Measurements from ENCODE around the gene CACNB3. TPM values are rescaled to one million over a fixed set of nuclear protein-coding genes. Genes with fewer than 3 reads are reported as not detected.

Gene CACNB3
- total RNA-seq, 2 donors from 2014 or later, result 40.6 to 59.9 TPM

DNA sequence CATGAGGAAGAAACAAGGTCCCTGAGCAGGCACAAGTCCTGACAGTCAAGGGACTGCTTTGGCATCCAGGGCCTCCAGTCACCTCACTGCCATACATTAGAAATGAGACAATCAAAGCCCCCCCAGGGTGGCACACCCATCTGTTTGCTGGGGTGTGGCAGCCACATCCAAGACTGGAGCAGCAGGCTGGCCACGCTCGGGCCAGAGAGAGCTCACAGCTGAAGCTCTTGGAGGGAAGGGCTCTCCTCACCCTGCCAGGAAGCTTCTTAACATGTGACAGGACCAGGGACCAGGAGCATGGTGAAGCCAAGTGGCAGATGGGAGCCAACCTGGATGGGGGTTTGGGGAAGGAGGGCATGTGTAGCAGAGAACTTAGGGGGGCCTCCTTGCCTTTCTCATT, 10.0 kb downstream of the CACNB3 start:
- no peak overlapping the region for H3K9ac ChIP-seq (ENCODE audit: extremely low read depth, low read length, poor library complexity, severe bottlenecking)
- no peak for DNase-seq
- no peaks in the 10 kb centered on the region for H3K4me1 ChIP-seq (ENCODE audit: control insufficient read depth, insufficient read depth, low read length)
- no peaks in the 10 kb centered on the region for H3K4me1 Mint-ChIP-seq
- no peak overlapping the region for H3K4me3 ChIP-seq (ENCODE audit: low read length)
- H3K36me3 ChIP-seq (ENCODE audit: control insufficient read depth, insufficient read depth, low read length), result peaks cover 70% of the 10 kb centered on the region
- TF ChIP-seq, protein P1, sequence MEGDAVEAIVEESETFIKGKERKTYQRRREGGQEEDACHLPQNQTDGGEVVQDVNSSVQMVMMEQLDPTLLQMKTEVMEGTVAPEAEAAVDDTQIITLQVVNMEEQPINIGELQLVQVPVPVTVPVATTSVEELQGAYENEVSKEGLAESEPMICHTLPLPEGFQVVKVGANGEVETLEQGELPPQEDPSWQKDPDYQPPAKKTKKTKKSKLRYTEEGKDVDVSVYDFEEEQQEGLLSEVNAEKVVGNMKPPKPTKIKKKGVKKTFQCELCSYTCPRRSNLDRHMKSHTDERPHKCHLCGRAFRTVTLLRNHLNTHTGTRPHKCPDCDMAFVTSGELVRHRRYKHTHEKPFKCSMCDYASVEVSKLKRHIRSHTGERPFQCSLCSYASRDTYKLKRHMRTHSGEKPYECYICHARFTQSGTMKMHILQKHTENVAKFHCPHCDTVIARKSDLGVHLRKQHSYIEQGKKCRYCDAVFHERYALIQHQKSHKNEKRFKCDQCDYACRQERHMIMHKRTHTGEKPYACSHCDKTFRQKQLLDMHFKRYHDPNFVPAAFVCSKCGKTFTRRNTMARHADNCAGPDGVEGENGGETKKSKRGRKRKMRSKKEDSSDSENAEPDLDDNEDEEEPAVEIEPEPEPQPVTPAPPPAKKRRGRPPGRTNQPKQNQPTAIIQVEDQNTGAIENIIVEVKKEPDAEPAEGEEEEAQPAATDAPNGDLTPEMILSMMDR (conservative IDR thresholded peaks at IDR 0.05), result no peak
- peaks cover 2% of the 10 kb centered on the region for H3K27me3 Mint-ChIP-seq (ENCODE audit: insufficient read depth)
- H3K4me3 Mint-ChIP-seq, result no peak overlapping the region
- no peaks in the 10 kb centered on the region for H3K9me3 Mint-ChIP-seq
- 90 to 100% methylated on average over 2 of the region's 2 CpGs for WGBS, 2 experiments (ENCODE audit: insufficient coverage in 1 of 2, insufficient read length in 1 of 2)
- no peaks in the 10 kb centered on the region for H3K27me3 ChIP-seq (ENCODE audit: control insufficient read depth, insufficient read depth, low read length, poor library complexity, severe bottlenecking)
- H3K27ac Mint-ChIP-seq, result no peak overlapping the region
- peaks cover 69% of the 10 kb centered on the region for H3K36me3 Mint-ChIP-seq (ENCODE audit: low read depth)
- H3K27ac ChIP-seq (ENCODE audit: low read depth, low read length), result no peak overlapping the region
- no peaks in the 10 kb centered on the region for H3K9me3 ChIP-seq (ENCODE audit: control insufficient read depth, low read length)

DNA sequence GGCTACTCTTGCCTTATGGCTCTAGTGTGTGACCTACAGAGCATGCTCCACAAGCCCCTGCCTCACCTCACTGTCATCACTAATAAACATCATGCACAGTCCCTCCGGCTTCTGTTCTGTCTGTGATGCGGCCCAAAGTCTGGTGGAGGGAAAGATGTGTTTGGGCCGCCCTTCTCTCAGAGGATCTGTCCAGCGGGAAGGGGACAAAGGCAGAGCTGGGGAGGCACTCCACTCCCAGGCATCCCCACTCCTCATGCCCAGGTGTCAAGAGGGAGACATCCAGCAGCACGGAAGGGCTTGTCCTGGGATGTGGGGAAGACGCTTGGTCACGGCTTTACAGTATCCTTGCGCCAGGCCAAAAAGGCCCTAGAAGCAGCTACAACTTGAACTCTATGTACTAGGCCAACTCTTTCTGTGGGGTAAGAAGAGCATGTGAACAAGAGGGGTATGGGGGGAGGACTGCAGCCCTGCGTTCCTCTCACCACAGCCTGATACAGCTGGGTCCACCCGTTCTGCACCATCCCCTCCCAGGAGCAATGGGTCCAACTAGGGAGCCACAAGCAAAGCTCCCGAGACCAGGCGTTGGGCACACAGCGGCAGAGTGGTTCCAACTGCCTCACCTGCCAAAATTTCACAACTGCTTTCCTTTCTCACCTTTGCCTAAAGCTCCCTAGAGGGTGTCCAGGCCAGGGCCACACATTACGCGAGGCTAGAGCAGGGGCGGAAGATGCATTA, 10.7 kb downstream of the CACNB3 start:
- no peaks in the 10 kb centered on the region for H3K27me3 ChIP-seq (ENCODE audit: control insufficient read depth, insufficient read depth, low read length, poor library complexity, severe bottlenecking)
- peaks cover 69% of the 10 kb centered on the region for H3K36me3 Mint-ChIP-seq (ENCODE audit: low read depth)
- no peak overlapping the region for H3K27ac Mint-ChIP-seq
- no peak overlapping the region for H3K4me3 ChIP-seq (ENCODE audit: low read length)
- no peaks in the 10 kb centered on the region for H3K27me3 Mint-ChIP-seq (ENCODE audit: insufficient read depth)
- no peaks in the 10 kb centered on the region for H3K9me3 ChIP-seq (ENCODE audit: control insufficient read depth, low read length)
- 95 to 98% methylated on average over 10 to 16 of the region's 16 CpGs for WGBS, 2 experiments (ENCODE audit: insufficient coverage in 1 of 2, insufficient read length in 1 of 2)
- TF ChIP-seq, protein P1 (conservative IDR thresholded peaks at IDR 0.05), result no peak
- no peak overlapping the region for H3K9ac ChIP-seq (ENCODE audit: extremely low read depth, low read length, poor library complexity, severe bottlenecking)
- no peaks in the 10 kb centered on the region for H3K4me1 Mint-ChIP-seq
- H3K27ac ChIP-seq (ENCODE audit: low read depth, low read length), result no peak overlapping the region
- peaks cover 76% of the 10 kb centered on the region for H3K36me3 ChIP-seq (ENCODE audit: control insufficient read depth, insufficient read depth, low read length)
- H3K4me3 Mint-ChIP-seq, result no peak overlapping the region
- no peaks in the 10 kb centered on the region for H3K9me3 Mint-ChIP-seq
- no peak for DNase-seq
- no peaks in the 10 kb centered on the region for H3K4me1 ChIP-seq (ENCODE audit: control insufficient read depth, insufficient read depth, low read length)

DNA sequence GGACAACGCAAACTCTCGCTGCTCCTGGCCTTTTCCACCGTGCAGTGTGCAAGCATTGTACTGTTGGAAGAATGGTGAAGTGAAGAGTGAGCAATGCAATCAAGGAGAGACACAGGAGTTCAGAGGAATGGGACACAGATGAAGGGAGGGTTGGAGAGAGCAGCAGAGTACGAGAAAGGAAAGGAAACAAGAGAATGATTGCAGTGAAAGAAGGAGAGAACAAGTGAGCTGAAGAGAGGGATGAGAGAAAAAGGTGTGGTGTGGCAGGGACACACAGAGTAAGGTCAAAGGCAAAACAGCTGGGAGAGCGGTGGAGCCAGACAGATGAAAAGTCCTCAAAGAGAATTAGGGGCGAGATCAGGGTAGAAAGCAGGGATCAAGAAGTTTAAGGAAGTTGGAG, 13.0 kb downstream of the CACNB3 start:
- Mint-ChIP-seq H3K4me1 (no peaks in the 10 kb centered on the region), H3K4me3 (no peak overlapping the region), H3K9me3 (no peaks in the 10 kb centered on the region), H3K36me3 (ENCODE audit: low read depth) (peaks cover 66% of the 10 kb centered on the region), H3K27ac (no peak overlapping the region), H3K27me3 (ENCODE audit: insufficient read depth) (no peaks in the 10 kb centered on the region)
- WGBS, 2 experiments (ENCODE audit: insufficient coverage in 1 of 2, insufficient read length in 1 of 2), result 90 to 98% methylated on average over 4 to 6 of the region's 6 CpGs
- H3K4me1 ChIP-seq (ENCODE audit: control insufficient read depth, insufficient read depth, low read length), result no peaks in the 10 kb centered on the region
- H3K36me3 ChIP-seq (ENCODE audit: control insufficient read depth, insufficient read depth, low read length), result peaks cover 80% of the 10 kb centered on the region
- TF ChIP-seq, protein P1 (conservative IDR thresholded peaks at IDR 0.05), result no peak
- no peak overlapping the region for H3K9ac ChIP-seq (ENCODE audit: extremely low read depth, low read length, poor library complexity, severe bottlenecking)
- H3K4me3 ChIP-seq (ENCODE audit: low read length), result no peak overlapping the region
- H3K27ac ChIP-seq (ENCODE audit: low read depth, low read length), result no peak overlapping the region
- no peaks in the 10 kb centered on the region for H3K9me3 ChIP-seq (ENCODE audit: control insufficient read depth, low read length)
- no peaks in the 10 kb centered on the region for H3K27me3 ChIP-seq (ENCODE audit: control insufficient read depth, insufficient read depth, low read length, poor library complexity, severe bottlenecking)
- no peak for DNase-seq
